Tibial nerve (tissue), 3 donors: Measurements from ENCODE around the gene ST7L.

Source experiments
- POLR2A ChIP-seq, 2 donors: fragments of 450-650 bp; IDR thresholded peaks; one replicate each; pipeline ENCODE4 v1.6.1; 2017; ENCODE audit warnings: antibody characterized with exemption in 2 of 2, mild to moderate bottlenecking in 2 of 2, moderate library complexity in 2 of 2
- TF ChIP-seq, protein P1 (sequence below), 5 experiments: fragments of 200-600 bp in 3 of 5; fragments of 450-650 bp in 2 of 5; sonication (generic) in 3 of 5; IDR thresholded peaks; one replicate each; pipeline ENCODE4 v1.5.1; 2016 to 2019; ENCODE audit warnings: antibody characterized with exemption in 5 of 5, mild to moderate bottlenecking in 3 of 5, moderate library complexity in 2 of 5

DNA sequence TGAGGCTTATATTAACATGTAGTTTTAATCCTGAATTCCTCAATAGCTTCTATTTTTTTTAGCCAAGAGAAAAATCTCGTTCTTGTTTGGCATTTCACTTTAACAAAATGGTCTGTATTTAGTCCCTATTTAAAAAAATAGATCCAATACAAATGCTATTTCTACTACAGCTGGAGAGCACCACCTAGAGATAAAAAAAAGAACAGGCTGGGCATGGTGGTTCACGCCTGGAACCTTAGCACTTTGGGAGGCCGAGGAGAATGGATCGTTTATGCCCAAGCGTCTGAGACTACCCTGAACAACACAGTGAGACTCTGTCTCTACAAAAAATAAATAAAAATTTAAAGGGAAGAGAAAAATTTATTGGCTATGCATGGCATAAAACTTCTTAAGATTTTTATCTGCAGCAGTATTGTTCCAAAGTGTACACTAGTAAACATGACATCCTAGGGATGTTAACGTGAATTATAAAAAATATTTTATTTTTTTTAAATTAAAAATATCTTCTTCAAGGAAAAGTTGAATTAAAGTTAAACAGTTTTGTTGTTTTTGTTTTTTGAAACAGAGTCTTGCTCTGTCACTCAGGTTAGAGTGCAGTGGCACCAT is 4.4 kb downstream of the ST7L start:
- TF ChIP-seq, protein P1, sequence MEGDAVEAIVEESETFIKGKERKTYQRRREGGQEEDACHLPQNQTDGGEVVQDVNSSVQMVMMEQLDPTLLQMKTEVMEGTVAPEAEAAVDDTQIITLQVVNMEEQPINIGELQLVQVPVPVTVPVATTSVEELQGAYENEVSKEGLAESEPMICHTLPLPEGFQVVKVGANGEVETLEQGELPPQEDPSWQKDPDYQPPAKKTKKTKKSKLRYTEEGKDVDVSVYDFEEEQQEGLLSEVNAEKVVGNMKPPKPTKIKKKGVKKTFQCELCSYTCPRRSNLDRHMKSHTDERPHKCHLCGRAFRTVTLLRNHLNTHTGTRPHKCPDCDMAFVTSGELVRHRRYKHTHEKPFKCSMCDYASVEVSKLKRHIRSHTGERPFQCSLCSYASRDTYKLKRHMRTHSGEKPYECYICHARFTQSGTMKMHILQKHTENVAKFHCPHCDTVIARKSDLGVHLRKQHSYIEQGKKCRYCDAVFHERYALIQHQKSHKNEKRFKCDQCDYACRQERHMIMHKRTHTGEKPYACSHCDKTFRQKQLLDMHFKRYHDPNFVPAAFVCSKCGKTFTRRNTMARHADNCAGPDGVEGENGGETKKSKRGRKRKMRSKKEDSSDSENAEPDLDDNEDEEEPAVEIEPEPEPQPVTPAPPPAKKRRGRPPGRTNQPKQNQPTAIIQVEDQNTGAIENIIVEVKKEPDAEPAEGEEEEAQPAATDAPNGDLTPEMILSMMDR (IDR thresholded peaks at IDR 0.05) = peak in 3 of 5 experiments; percentile 11 to 38 (median 21)
- no peak for TF ChIP-seq POLR2A (IDR thresholded peaks at IDR 0.05)
